HK-2 (cell line): ENCODE data around the gene CWF19L2.

Source experiments
- DNase-seq: peaks from one replicate; pipeline ENCODE4 v3.0.0-alpha.2; 2018; ENCODE audit not compliant: unreplicated experiment

The CWF19L2 gene

DNA sequence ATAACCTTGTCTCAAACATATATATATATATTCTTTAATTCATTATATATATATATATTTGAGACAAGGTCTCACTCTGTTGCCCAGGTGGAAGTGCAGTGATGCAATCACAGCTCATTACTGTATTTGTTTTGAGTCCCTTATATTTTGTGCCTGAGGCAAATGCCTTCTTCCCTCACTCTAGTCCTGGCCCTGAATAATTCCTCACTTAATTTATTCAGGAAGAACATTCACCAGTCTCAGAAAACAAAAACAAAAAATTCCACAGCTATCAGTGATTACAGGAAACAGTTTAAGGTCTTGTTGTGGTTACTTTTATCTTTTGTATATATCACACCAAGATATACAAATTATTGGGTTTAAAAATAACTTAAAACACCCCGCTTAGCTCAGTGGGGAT is 155.7 kb downstream of the CWF19L2 start:
- DNase-seq = no peak

DNA sequence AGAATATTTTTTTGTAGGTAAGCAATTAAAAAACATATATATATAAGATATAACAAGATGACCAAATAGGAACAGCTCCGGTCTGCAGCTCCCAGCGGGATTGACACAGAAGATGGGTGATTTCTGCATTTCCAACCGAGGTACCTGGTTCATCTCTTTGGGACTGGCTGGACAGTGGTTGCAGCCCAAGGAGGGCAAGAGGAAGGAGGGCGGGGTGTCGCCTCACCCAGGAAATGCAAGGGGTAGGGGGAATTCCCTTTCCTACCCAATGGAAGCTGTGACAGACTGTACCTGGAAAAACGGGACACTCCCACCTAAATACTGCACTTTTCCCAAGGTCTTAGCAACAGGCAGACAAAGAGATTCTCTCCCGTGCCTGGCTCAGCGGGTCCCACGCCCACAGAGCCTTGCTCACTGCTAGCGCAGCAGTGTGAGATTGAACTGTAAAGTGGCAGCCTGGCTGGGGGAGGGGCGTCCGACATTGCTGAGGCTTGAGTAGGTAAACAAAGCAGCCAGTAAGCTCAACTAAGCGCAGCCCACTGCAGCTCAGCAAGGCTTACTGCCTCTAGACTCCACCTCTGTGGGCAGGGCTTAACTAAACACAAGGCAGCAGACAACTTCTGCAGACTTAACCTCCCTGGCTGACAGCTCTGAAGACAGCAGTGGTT is 163.8 kb downstream of the CWF19L2 start:
- no peak for DNase-seq

DNA sequence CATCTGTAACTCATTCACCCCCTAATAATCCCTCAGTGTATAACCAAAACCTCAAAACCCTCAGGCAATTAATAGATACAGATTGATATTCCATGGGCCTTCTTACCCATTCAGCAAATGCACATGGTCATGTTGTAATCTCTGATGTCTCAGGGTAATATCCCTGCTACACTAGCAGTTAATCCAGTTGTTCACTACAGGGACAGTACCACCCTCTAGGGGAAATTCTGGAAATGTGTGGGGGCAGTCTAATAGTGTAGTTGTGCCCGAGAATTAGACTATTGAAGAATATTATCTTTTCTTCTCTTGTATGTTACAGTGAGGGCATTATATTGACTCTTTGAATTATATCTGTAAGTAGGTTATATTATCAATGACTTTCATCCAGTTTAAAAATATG is 175.4 kb downstream of the CWF19L2 start:
- DNase-seq = no peak
